Measurements from ENCODE around the gene SBDS. TPM values are rescaled to one million over a fixed set of nuclear protein-coding genes. Genes with fewer than 3 reads are reported as not detected.

SBDS gene
- total RNA-seq, 1 experiment from 2014 or later = 50.1 TPM

DNA sequence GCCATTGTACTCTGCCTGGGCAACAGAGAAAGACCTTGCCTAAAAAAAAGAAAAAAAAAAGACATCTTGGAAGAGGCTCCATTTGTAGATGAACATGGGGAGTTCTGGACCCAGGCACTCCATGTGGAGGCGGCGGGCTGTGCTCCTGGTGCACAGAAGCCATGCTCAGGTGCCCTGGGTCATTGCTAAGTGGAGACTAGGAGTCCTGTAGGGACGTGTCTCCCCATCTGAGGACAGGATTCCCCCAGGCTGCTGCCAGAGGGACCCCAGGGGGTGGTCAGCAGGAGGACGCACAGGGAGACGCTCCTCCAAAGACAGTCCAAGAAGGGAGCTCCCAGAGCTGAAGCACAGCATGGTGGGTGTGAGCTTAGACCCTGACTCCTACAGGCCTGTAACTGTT lies 34.3 kb downstream of the SBDS start:
- POLR2A ChIA-PET = no interaction called here
- H3K27ac ChIP-seq (ENCODE audit: low read depth, low read length) = no peak overlapping the region
- no peaks in the 10 kb centered on the region for H4K20me1 ChIP-seq (ENCODE audit: insufficient read depth)
- TF ChIP-seq ZNF274 (IDR thresholded peaks at IDR 0.05; ENCODE audit: low read depth, low read length) (no peak), YY1 (IDR thresholded peaks at IDR 0.05; ENCODE audit: extremely low read depth, insufficient replicate concordance, low read depth, low read length) (no peak), POLR2AphosphoS5 (IDR thresholded peaks at IDR 0.05; ENCODE audit: low read depth, low read length) (no peak), JUND (IDR thresholded peaks at IDR 0.05) (no peak), ZFX (IDR thresholded peaks at IDR 0.05) (no peak), SP1 (IDR thresholded peaks at IDR 0.05; ENCODE audit: low read depth) (no peak), CEBPB (IDR thresholded peaks at IDR 0.05; ENCODE audit: low read depth) (no peak), CBX3 (IDR thresholded peaks at IDR 0.05; ENCODE audit: low read depth) (no peak), EGR1 (IDR thresholded peaks at IDR 0.05; ENCODE audit: low read depth) (no peak)
- no peaks in the 10 kb centered on the region for H3K9me3 ChIP-seq (ENCODE audit: control insufficient read depth in 1 of 2, insufficient read depth in 1 of 2, low read depth in 1 of 2, low read length in 2 of 2)
- RAD21 ChIA-PET (ENCODE audit: low non-redundant PET in 1 of 2, low total read pairs in 2 of 2, uncharacterized antibody in 2 of 2, unreplicated experiment in 2 of 2) = no interaction called here
- no peaks in the 10 kb centered on the region for H3K79me2 ChIP-seq (ENCODE audit: insufficient read depth, low read length)
- no peaks in the 10 kb centered on the region; a peak in 1 of 4 replicates for H3K4me1 ChIP-seq (ENCODE audit: control insufficient read depth in 1 of 2, insufficient read depth in 2 of 2, low read length in 2 of 2)
- CTCF ChIA-PET = no interaction called here
- H3K4me3 ChIP-seq (replicated peaks in 1 of 2; ENCODE audit: low read depth in 1 of 2, low read length in 2 of 2) = no peak overlapping the region
- no peak overlapping the region for H2AFZ ChIP-seq (ENCODE audit: low read depth, low read length, poor library complexity, severe bottlenecking)
- peaks cover 0 to 7% of the 10 kb centered on the region in 2 experiments; a peak in 2 of 4 replicates for H3K36me3 ChIP-seq (ENCODE audit: control insufficient read depth in 1 of 2, insufficient read depth in 2 of 2, low read length in 2 of 2)
- DNase-seq (ENCODE audit: low read depth, low spot score) (no peak), ATAC-seq (no peak)
- BruUV-seq (replicated peaks) = no TSS peak
- no peaks in the 10 kb centered on the region for H3K27me3 ChIP-seq (ENCODE audit: insufficient read depth, low read length)
- intact Hi-C loops (cut with micrococcal nuclease) = no loop called here
- no peak overlapping the region for H3K4me2 ChIP-seq (ENCODE audit: low read length)
- H3K9ac ChIP-seq (ENCODE audit: low read length) = no peak overlapping the region
- no peaks in the 10 kb centered on the region for H3K9me2 ChIP-seq (ENCODE audit: insufficient read depth)

DNA sequence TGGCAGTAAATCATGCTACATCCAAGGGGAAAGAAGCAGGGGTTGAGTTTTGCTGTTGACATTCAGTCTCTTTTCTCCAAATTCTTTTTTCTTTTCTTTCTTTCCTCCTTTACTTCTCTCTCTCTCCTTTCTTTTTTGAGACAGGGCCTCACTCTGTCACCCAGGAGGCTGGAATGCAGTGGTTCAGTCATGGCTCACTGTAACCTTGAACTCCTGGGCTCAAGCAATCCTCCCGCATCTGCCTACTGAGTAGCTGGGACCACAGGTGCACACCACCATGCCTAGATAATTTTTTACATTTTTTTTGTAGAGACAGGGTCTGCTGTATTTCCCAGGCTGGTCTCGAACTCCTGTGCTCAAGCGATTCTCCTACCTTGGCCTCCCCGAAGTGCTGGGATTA lies 35.2 kb downstream of the SBDS start:
- POLR2A ChIA-PET = no interaction called here
- intact Hi-C loops (cut with micrococcal nuclease) = no loop called here

More for the DNA sequence above, 35.2 kb downstream of the SBDS start:
- BruUV-seq (replicated peaks) = no TSS peak
- Histone ChIP-seq H3K79me2 (ENCODE audit: insufficient read depth, low read length) (no peaks in the 10 kb centered on the region), H3K27me3 (ENCODE audit: insufficient read depth, low read length) (no peaks in the 10 kb centered on the region), H3K27ac (ENCODE audit: low read depth, low read length) (no peak overlapping the region), H3K9me2 (ENCODE audit: insufficient read depth) (no peaks in the 10 kb centered on the region), H2AFZ (ENCODE audit: low read depth, low read length, poor library complexity, severe bottlenecking) (no peak overlapping the region), H3K9ac (ENCODE audit: low read length) (no peak overlapping the region), H3K4me3 (replicated peaks in 1 of 2; ENCODE audit: low read depth in 1 of 2, low read length in 2 of 2) (no peak overlapping the region), H3K36me3 (ENCODE audit: control insufficient read depth in 1 of 2, insufficient read depth in 2 of 2, low read length in 2 of 2) (peaks cover 5 to 14% of the 10 kb centered on the region in 2 experiments; a peak in 3 of 4 replicates), H3K9me3 (ENCODE audit: control insufficient read depth in 1 of 2, insufficient read depth in 1 of 2, low read depth in 1 of 2, low read length in 2 of 2) (no peaks in the 10 kb centered on the region), H3K4me1 (ENCODE audit: control insufficient read depth in 1 of 2, insufficient read depth in 2 of 2, low read length in 2 of 2) (no peaks in the 10 kb centered on the region; a peak in 1 of 4 replicates), H3K4me2 (ENCODE audit: low read length) (no peak overlapping the region), H4K20me1 (ENCODE audit: insufficient read depth) (no peaks in the 10 kb centered on the region)
- DNase-seq (ENCODE audit: low read depth, low spot score) (no peak), ATAC-seq (no peak)
- ChIA-PET RAD21 (ENCODE audit: low non-redundant PET in 1 of 2, low total read pairs in 2 of 2, uncharacterized antibody in 2 of 2, unreplicated experiment in 2 of 2) (no interaction called here), CTCF (no interaction called here)
- TF ChIP-seq RAD21 (IDR thresholded peaks at IDR 0.05; ENCODE audit: low read depth) (no peak), POLR2AphosphoS5 (IDR thresholded peaks at IDR 0.05; ENCODE audit: low read depth, low read length) (no peak), SIN3A (IDR thresholded peaks at IDR 0.05; ENCODE audit: low read depth) (no peak), ZNF274 (IDR thresholded peaks at IDR 0.05; ENCODE audit: low read depth, low read length) (no peak), TCF7L2 (IDR thresholded peaks at IDR 0.05; ENCODE audit: borderline replicate concordance, extremely low read depth, insufficient read depth, insufficient read length) (no peak), CEBPB (IDR thresholded peaks at IDR 0.05; ENCODE audit: low read depth) (no peak), EZH2 (IDR thresholded peaks at IDR 0.05) (no peak)
- TF ChIP-seq, protein P1, sequence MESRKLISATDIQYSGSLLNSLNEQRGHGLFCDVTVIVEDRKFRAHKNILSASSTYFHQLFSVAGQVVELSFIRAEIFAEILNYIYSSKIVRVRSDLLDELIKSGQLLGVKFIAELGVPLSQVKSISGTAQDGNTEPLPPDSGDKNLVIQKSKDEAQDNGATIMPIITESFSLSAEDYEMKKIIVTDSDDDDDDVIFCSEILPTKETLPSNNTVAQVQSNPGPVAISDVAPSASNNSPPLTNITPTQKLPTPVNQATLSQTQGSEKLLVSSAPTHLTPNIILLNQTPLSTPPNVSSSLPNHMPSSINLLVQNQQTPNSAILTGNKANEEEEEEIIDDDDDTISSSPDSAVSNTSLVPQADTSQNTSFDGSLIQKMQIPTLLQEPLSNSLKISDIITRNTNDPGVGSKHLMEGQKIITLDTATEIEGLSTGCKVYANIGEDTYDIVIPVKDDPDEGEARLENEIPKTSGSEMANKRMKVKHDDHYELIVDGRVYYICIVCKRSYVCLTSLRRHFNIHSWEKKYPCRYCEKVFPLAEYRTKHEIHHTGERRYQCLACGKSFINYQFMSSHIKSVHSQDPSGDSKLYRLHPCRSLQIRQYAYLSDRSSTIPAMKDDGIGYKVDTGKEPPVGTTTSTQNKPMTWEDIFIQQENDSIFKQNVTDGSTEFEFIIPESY (IDR thresholded peaks at IDR 0.05; ENCODE audit: extremely low read depth, insufficient replicate concordance, low read length) = no peak
- TF ChIP-seq, protein P2, sequence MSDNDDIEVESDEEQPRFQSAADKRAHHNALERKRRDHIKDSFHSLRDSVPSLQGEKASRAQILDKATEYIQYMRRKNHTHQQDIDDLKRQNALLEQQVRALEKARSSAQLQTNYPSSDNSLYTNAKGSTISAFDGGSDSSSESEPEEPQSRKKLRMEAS (IDR thresholded peaks at IDR 0.05) = no peak
- TF ChIP-seq, protein P3, sequence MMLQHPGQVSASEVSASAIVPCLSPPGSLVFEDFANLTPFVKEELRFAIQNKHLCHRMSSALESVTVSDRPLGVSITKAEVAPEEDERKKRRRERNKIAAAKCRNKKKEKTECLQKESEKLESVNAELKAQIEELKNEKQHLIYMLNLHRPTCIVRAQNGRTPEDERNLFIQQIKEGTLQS (IDR thresholded peaks at IDR 0.05) = no peak

Measured in HCT116 (cell line).